D721Med (cell line): Measurements from ENCODE around the gene LASP1NB.

Experiments
- DNase-seq: peaks from one replicate; pipeline ENCODE4 v3.0.0; 2011; ENCODE audit warnings: low spot score; ENCODE audit not compliant: insufficient read length
- FAIRE-seq: peaks from 2 replicates; lab custom pipeline; 2011; peaks lifted over from hg19 to GRCh38; lab: Jason Lieb, UNC
- CTCF ChIP-seq: IDR thresholded peaks from 2 replicates; pipeline ENCODE4 v1.5.1; 2012; ENCODE audit warnings: mild to moderate bottlenecking, control low read depth; ENCODE audit not compliant: insufficient read depth; ENCODE audit errors: missing control alignments

Gene LASP1NB

GRCh38 chr17:38912221-38912813 lies 13.1 kb upstream of the LASP1NB start:
- no peak for TF ChIP-seq CTCF
- DNase-seq (no peak), FAIRE-seq (no peak)

- no peak for DNase-seq
- no peak for TF ChIP-seq CTCF
- FAIRE-seq, result no peak
These were observed 10.4 kb upstream of the LASP1NB start for GRCh38 chr17:38914741-38915638.

GRCh38 chr17:38915639-38915995 lies 9.8 kb upstream of the LASP1NB start:
- DNase-seq, result no peak
- no peak for FAIRE-seq
- TF ChIP-seq CTCF, result no peak

- no peak for FAIRE-seq
- no peak for TF ChIP-seq CTCF
- no peak for DNase-seq
These were observed 8.6 kb upstream of the LASP1NB start for GRCh38 chr17:38916771-38917170.

- peak; percentile 30 for TF ChIP-seq CTCF
- FAIRE-seq (no peak), DNase-seq (no peak)
These were observed 8.2 kb upstream of the LASP1NB start for GRCh38 chr17:38917259-38917658.

- FAIRE-seq (no peak), DNase-seq (no peak)
- peak; percentile 6 for TF ChIP-seq CTCF
These were observed 7.1 kb upstream of the LASP1NB start for GRCh38 chr17:38918129-38918913.

GRCh38 chr17:38918916-38919315 lies 6.5 kb upstream of the LASP1NB start:
- no peak for DNase-seq
- no peak for TF ChIP-seq CTCF
- no peak for FAIRE-seq
